GM12873 (cell line): ENCODE data around the gene TOP3B.

Source experiments
- CTCF ChIP-seq: IDR thresholded peaks from 2 replicates; pipeline ENCODE4 v1.5.1; 2012; ENCODE audit warnings: low read depth, mild to moderate bottlenecking, moderate library complexity, low read length, control low read depth; ENCODE audit not compliant: insufficient read depth; ENCODE audit errors: missing control alignments

Gene TOP3B

GRCh38 chr22:21921729-21922128 lies 60.9 kb downstream of the TOP3B start:
- no peak for TF ChIP-seq CTCF

DNA sequence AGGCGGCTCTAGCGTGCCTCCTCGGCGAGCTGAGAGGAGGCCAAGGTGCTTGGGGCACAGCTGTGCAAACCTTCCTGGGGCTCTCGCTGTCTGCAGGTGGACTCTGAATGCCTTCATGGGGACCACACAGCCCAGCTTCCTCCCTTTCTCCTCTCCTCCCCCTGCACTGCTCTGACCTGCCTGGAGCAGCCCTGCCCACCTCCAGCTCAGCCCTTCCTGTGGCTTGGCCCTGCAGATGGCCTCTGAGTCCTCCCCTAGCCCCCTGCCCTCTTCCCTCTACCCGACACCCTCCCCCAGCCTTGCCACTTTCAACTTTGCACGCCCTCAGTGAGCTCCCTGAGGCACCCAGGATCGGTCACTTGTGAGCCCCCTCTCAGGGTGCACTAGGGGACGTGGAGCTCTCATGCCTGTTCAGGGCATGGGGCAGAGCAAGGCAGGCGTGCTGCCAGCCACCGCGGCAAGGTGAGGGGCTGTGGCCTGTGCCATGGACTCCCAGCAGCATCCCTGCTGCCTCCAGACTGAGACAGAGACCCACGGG lies 61.3 kb downstream of the TOP3B start:
- TF ChIP-seq CTCF: no peak

GRCh38 chr22:21920341-21921183 lies 62.0 kb downstream of the TOP3B start:
- TF ChIP-seq CTCF: no peak

DNA sequence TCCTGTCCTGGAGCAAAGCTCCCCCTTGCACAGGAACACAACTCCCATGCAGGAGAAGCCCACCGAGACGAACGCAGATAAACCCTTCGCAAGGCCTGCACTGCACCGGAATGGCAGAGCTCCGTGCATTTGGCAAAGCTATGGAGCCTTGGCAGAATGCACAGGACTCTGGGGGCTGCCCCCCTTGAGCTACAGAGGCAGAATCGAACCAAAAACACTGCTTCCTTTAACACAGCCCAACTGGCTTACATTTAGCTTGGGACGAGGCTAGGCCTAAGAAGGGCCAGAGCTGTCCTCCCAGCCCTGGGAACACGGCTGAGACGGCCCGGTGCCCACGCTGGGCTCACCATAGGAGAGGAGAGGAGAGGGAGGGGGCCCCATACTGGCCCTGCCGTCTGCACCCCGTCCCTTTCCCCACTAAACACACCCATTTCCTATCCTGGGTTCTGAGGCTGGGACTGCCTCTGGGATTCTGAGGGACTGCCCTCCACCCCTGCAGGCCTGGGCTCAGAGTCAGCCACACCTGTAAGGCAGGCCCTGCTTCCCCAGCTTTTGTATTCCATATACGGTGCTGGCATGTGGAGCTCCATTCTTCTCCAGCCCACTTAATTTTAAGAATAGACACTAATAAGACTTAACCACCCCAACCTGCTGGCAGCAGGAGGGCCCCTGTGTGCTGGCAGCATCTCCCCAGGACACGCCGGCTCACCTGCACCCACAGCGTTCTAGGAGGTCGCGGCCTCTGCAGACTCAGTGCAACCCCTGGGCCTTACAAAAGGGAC lies 62.9 kb downstream of the TOP3B start:
- TF ChIP-seq CTCF: no peak

DNA sequence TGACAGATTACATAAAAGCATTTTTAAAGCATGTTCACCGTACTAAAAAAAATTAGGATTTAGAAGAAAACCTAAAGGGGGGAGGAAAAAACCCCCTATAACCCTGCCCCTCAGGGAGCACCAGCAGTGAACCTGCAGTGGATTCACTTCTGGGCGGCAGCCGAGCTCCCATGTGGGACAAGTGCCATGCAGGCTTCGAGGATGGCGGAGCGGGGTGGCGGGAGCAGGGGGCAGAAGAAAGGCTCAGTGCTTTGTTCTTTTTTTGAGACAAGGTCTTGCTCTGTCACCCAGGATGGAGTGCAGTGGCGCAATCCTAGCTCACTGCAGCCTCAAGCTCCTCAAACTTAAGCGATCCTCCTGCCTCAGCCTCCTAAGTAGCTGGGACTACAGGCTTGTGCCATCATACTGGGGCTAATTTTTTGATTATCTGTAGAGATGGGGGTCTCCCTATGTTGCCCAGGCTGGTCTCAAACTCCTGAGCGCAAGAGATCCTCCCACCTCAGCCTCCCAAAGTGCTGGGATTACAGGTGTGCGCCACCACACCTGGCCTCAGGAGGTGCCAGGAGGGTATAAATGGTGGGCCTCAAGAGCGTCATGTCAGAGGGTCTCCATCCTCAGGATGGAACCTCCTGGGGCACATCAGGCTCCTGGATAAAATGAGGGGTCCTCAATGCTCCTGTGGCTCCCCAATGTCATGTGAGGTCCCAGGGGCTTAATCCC lies 64.0 kb downstream of the TOP3B start:
- no peak for TF ChIP-seq CTCF

- TF ChIP-seq CTCF: no peak
Observed at GRCh38 chr22:21917959-21918261, 64.7 kb downstream of the TOP3B start.
